GM12878 (cell line): ENCODE results near the gene SLC22A3. TPM values are rescaled to one million over a fixed set of nuclear protein-coding genes. Genes with fewer than 3 reads are reported as not detected.

Experiments
- ATAC-seq: fragments of 200-7000 bp; cut with Tn5 transposase; 3 replicates; pipeline ENCODE4 v1.9.1; 2020; ENCODE audit warnings: mild to moderate bottlenecking, moderate library complexity
- BruUV-seq: library from RNA; stranded (reverse); fragments of 400-500 nt; replicated peaks from 2 replicates; lab custom pipeline; 2021; lab: Mats Ljungman, UMichigan
- CTCF ChIA-PET: fragments of 300-600 bp; sonication (Branson Sonifier 250); formaldehyde crosslinking; extraction: SDS; loops from one replicate; lab custom pipeline; 2021; ENCODE audit warnings: inconsistent platforms; lab: Yijun Ruan, JAX
- POLR2A ChIA-PET: fragments of 350-600 bp; formaldehyde crosslinking; extraction: SDS; loops from one replicate; lab custom pipeline; 2021; ENCODE audit warnings: inconsistent platforms; lab: Charles Lee
- RAD21 ChIA-PET: fragments of 300-600 bp; sonication (Branson Sonifier 250); formaldehyde crosslinking; loops from one replicate; lab custom pipeline; 2023; ENCODE audit warnings: antibody characterized with exemption; ENCODE audit not compliant: unreplicated experiment; lab: Charles Lee
- SMC1A ChIA-PET: fragments of 300-600 bp; sonication (Branson Sonifier 250); formaldehyde crosslinking; loops from one replicate; lab custom pipeline; 2023; ENCODE audit not compliant: unreplicated experiment, uncharacterized antibody; lab: Charles Lee
- DNase-seq: peaks from one replicate; pipeline ENCODE4 v3.0.0-alpha.2; 2011; ENCODE audit warnings: low read depth, low spot score
- FAIRE-seq: peaks from 3 replicates; lab custom pipeline; 2011; peaks lifted over from hg19 to GRCh38; lab: Jason Lieb, UNC
- H2AFZ ChIP-seq: 2 replicates; pipeline ENCODE4 v1.6.0; 2011; ENCODE audit warnings: low read depth, low read length, control low read depth; ENCODE audit not compliant: control insufficient read depth
- H3K27ac ChIP-seq: 2 replicates; pipeline ENCODE4 v1.5.1; 2011; ENCODE audit warnings: control low read depth; ENCODE audit not compliant: control insufficient read depth, insufficient read depth
- H3K27me3 ChIP-seq, 2 experiments: replicated peaks in 1 of 2; 2 replicates each; pipeline versions ENCODE4 v1.6.0 to v1.6.1; 2011; ENCODE audit warnings: low read length in 1 of 2; ENCODE audit not compliant: control insufficient read depth in 2 of 2, insufficient read depth in 2 of 2
- H3K36me3 ChIP-seq, 2 experiments: 2 replicates each; pipeline ENCODE4 v1.5.1; 2011; ENCODE audit warnings: low read length in 1 of 2; ENCODE audit not compliant: control insufficient read depth in 2 of 2, insufficient read depth in 2 of 2
- H3K4me1 ChIP-seq: 2 replicates; pipeline ENCODE4 v1.6.1; 2011; ENCODE audit warnings: mild to moderate bottlenecking, low read length, moderate library complexity, mixed read lengths; ENCODE audit not compliant: control insufficient read depth, insufficient read depth
- H3K4me2 ChIP-seq: 2 replicates; pipeline ENCODE4 v1.6.0; 2011; ENCODE audit warnings: control low read depth; ENCODE audit not compliant: control insufficient read depth, insufficient read depth
- H3K4me3 ChIP-seq: fragments of 200-600 bp; sonication (generic); 2 replicates; pipeline ENCODE4 v1.5.1; 2016
- H3K79me2 ChIP-seq: 2 replicates; pipeline ENCODE4 v1.6.0; 2011; ENCODE audit warnings: low read length; ENCODE audit not compliant: control insufficient read depth, insufficient read depth
- H3K9ac ChIP-seq: 2 replicates; pipeline ENCODE4 v1.8.0; 2011; ENCODE audit warnings: low read length, control low read depth, mixed read lengths; ENCODE audit not compliant: control insufficient read depth, insufficient read depth
- H3K9me3 ChIP-seq: replicated peaks from 3 replicates; pipeline ENCODE4 v1.5.1; 2011; ENCODE audit warnings: mild to moderate bottlenecking, low read length; ENCODE audit not compliant: control insufficient read depth, insufficient read depth
- H4K20me1 ChIP-seq: 2 replicates; pipeline ENCODE4 v1.6.0; 2011; ENCODE audit not compliant: control insufficient read depth, insufficient read depth
- ATF2 ChIP-seq: IDR thresholded peaks from 2 replicates; pipeline ENCODE4 v1.6.1; 2012; ENCODE audit warnings: low read length, inconsistent platforms
- BCL11A ChIP-seq: IDR thresholded peaks from 2 replicates; pipeline ENCODE4 v1.6.1; 2011; ENCODE audit warnings: low read depth, low read length
- BCLAF1 ChIP-seq: fragments of 450-650 bp; IDR thresholded peaks from 2 replicates; pipeline ENCODE4 v1.6.1; 2017; ENCODE audit warnings: antibody characterized with exemption, mild to moderate bottlenecking, moderate library complexity
- BRCA1 ChIP-seq: IDR thresholded peaks from 2 replicates; pipeline ENCODE4 v1.6.1; 2011; ENCODE audit warnings: low read depth, low read length, improper control_type of control experiment
- HSF1 ChIP-seq: fragments of 150-350 bp; IDR thresholded peaks from 2 replicates; pipeline ENCODE4 v1.6.1; 2014; ENCODE audit warnings: mild to moderate bottlenecking, low read depth, low read length
- IRF4 ChIP-seq: IDR thresholded peaks from 2 replicates; pipeline ENCODE4 v1.6.1; 2011; ENCODE audit warnings: low read depth, low read length
- IRF5 ChIP-seq: fragments of 450-650 bp; IDR thresholded peaks from 2 replicates; pipeline ENCODE4 v1.6.1; 2017; ENCODE audit warnings: borderline replicate concordance
- KDM1A ChIP-seq: fragments of 200-600 bp; sonication (generic); IDR thresholded peaks from 2 replicates; pipeline ENCODE4 v1.6.1; 2016; ENCODE audit warnings: borderline replicate concordance
- RFX5 ChIP-seq: IDR thresholded peaks from 2 replicates; pipeline ENCODE4 v1.6.1; 2011; ENCODE audit warnings: low read depth, low read length, improper control_type of control experiment
- SUZ12 ChIP-seq: fragments of 200-600 bp; sonication (generic); IDR thresholded peaks from one replicate; pipeline ENCODE4 v1.6.1; 2018; ENCODE audit warnings: antibody characterized with exemption, mild to moderate bottlenecking; ENCODE audit not compliant: unreplicated experiment
- ZBTB40 ChIP-seq: fragments of 450-650 bp; IDR thresholded peaks from 2 replicates; pipeline ENCODE4 v1.6.1; 2016; ENCODE audit warnings: mild to moderate bottlenecking, moderate library complexity, borderline replicate concordance
- WGBS: methylation state at CpG from one replicate; pipeline ENCODE4 v1.1.6; 2016; ENCODE audit warnings: low lambda C conversion rate; ENCODE audit not compliant: insufficient replicate concordance, insufficient coverage; ENCODE audit errors: missing lambda C conversion rate; 5-methylcytosine and 5-hydroxymethylcytosine counted together
- in situ Hi-C: fragments of 300-500 bp; cut with MboI; formaldehyde crosslinking; loops from 9 replicates; pipeline ENCODE4 v1.14.3; 2018; ENCODE audit warnings: mixed read lengths
- intact Hi-C: fragments of 100-400 bp; cut with micrococcal nuclease; formaldehyde crosslinking; loops from one replicate; pipeline ENCODE4 v1.14.2; 2022; ENCODE audit not compliant: unreplicated experiment
- polyA plus RNA-seq, 11 experiments: library from polyadenylated mRNA; depleted of rRNA in 4 of 11; unstranded in 6 of 11; stranded (reverse) in 5 of 11; fragments of >200 nt; fragmentation: Nextera tagmentation in 4 of 11; fragmentation: Illumina TruSeq in 1 of 11; extraction: Ambion mirVana in 4 of 11; extraction: Trizol in 1 of 11; gene quantifications; 1 replicate in 1 of 11; 2 replicates in 10 of 11; pipeline versions ENCODE4 v1.2.1 to v1.2.3, GENCODE V29; 2011 to 2016; ENCODE audit warnings: inconsistent platforms in 2 of 11, missing spikeins in 2 of 11, low read depth in 1 of 11
- total RNA-seq, 4 experiments: library from RNA; depleted of rRNA in 3 of 4; stranded (reverse); fragments of >200 nt in 3 of 4; fragmentation: Illumina TruSeq in 1 of 4; extraction: Trizol in 1 of 4; gene quantifications; 2 replicates each; pipeline versions ENCODE4 v1.2.1 to v1.2.3, GENCODE V29; 2013 to 2021

Gene SLC22A3
- total and polyA plus RNA-seq, 10 of the 15 experiments (the other 5 are each of a cell fraction or from before 2014, with no cell fraction given), result 0.07 to 0.15 TPM; not detected in 8

- TF ChIP-seq HSF1, result no peak
- TF ChIP-seq, all 136 proteins: peak for 0
Measured at GRCh38 chr6:160299559-160299958, 48.6 kb upstream of the SLC22A3 start (continued).

- Histone ChIP-seq H3K27me3 (no peaks in the 10 kb centered on the region), H3K4me2 (no peak overlapping the region), H3K36me3 (no peaks in the 10 kb centered on the region), H3K4me1 (no peaks in the 10 kb centered on the region), H3K9me3 (no peaks in the 10 kb centered on the region), H3K79me2 (no peaks in the 10 kb centered on the region), H3K9ac (no peak overlapping the region), H3K4me3 (no peak overlapping the region), H2AFZ (no peak overlapping the region), H3K27ac (no peak overlapping the region), H4K20me1 (no peaks in the 10 kb centered on the region)
- CTCF ChIA-PET, result no interaction called here
- POLR2A ChIA-PET, result no interaction called here
- FAIRE-seq, result no peak
- ATAC-seq, result no peak
- RAD21 ChIA-PET, result no interaction called here
- DNase-seq, result no peak
- intact Hi-C loops (no loop called here), in situ Hi-C loops (no loop called here)
- no TSS peak for BruUV-seq
- 57% methylated on average over 15 of the region's 15 CpGs for WGBS
- SMC1A ChIA-PET, result no interaction called here
- TF ChIP-seq ZBTB40 (no peak), ATF2 (no peak), KDM1A (no peak), IRF4 (no peak), RFX5 (no peak), SUZ12 (no peak), BRCA1 (no peak), BCLAF1 (no peak), IRF5 (no peak), BCL11A (no peak)
Measured at GRCh38 chr6:160300076-160300695, 48.0 kb upstream of the SLC22A3 start.
